Smooth muscle cell (in vitro differentiated cells): ENCODE measurements around the gene CLDN34. TPM values are rescaled to one million over a fixed set of nuclear protein-coding genes. Genes with fewer than 3 reads are reported as not detected.

Experiments used
- DNase-seq: peaks from one replicate; lab custom pipeline; 2025; ENCODE audit not compliant: unreplicated experiment; lab: John Stamatoyannopoulos, UW
- H2AFZ ChIP-seq: fragments of 200-600 bp; sonication (generic); 2 replicates; pipeline ENCODE4 v1.6.0; 2016; ENCODE audit warnings: antibody characterized with exemption, low read depth, mild to moderate bottlenecking
- H3F3A ChIP-seq: fragments of 200-600 bp; sonication (generic); 2 replicates; pipeline ENCODE4 v1.6.0; 2017; ENCODE audit warnings: antibody characterized with exemption, low read depth
- H3K27ac ChIP-seq: fragments of 200-600 bp; sonication (generic); 2 replicates; pipeline ENCODE4 v1.5.1; 2016; ENCODE audit warnings: low read depth, mild to moderate bottlenecking
- H3K27me3 ChIP-seq: fragments of 200-600 bp; sonication (generic); 2 replicates; pipeline ENCODE4 v1.6.1; 2016; ENCODE audit warnings: low read depth, mild to moderate bottlenecking
- H3K36me3 ChIP-seq: fragments of 200-600 bp; sonication (generic); 2 replicates; pipeline ENCODE4 v1.5.1; 2016; ENCODE audit warnings: low read depth
- H3K4me1 ChIP-seq: fragments of 200-600 bp; sonication (generic); 2 replicates; pipeline ENCODE4 v1.5.1; 2016; ENCODE audit warnings: low read depth
- H3K4me2 ChIP-seq: fragments of 200-600 bp; sonication (generic); 2 replicates; pipeline ENCODE4 v1.6.0; 2016; ENCODE audit warnings: mild to moderate bottlenecking
- H3K4me3 ChIP-seq: fragments of 200-600 bp; sonication (generic); 2 replicates; pipeline ENCODE4 v1.5.1; 2016; ENCODE audit warnings: mild to moderate bottlenecking
- H3K79me2 ChIP-seq: fragments of 200-600 bp; sonication (generic); 2 replicates; pipeline ENCODE4 v1.6.0; 2016; ENCODE audit warnings: low read depth, mild to moderate bottlenecking
- H3K9ac ChIP-seq: fragments of 200-600 bp; sonication (generic); 2 replicates; pipeline ENCODE4 v1.6.0; 2016; ENCODE audit warnings: low read depth
- H3K9me3 ChIP-seq: fragments of 200-600 bp; sonication (generic); replicated peaks from 2 replicates; pipeline ENCODE4 v1.5.1; 2016; ENCODE audit warnings: low read depth
- H4K20me1 ChIP-seq: fragments of 200-600 bp; sonication (generic); 2 replicates; pipeline ENCODE4 v1.6.0; 2016; ENCODE audit warnings: low read depth
- WGBS: methylation state at CpG from one replicate; pipeline ENCODE4 v1.1.7; 2016; ENCODE audit warnings: low lambda C conversion rate; 5-methylcytosine and 5-hydroxymethylcytosine counted together
- polyA plus RNA-seq: library from polyadenylated mRNA; unstranded; fragments of >200 nt; fragmentation: Nextera tagmentation; extraction: Ambion mirVana; gene quantifications from 2 replicates; pipeline ENCODE4 v1.2.1, GENCODE V29; 2016
- total RNA-seq: library from RNA; depleted of rRNA; stranded (reverse); fragments of >200 nt; gene quantifications from 2 replicates; pipeline ENCODE4 v1.2.3, GENCODE V29; 2014
- TF ChIP-seq, protein P1 (sequence below): fragments of 200-600 bp; sonication (generic); IDR thresholded peaks from 2 replicates; pipeline ENCODE4 v1.5.1; 2017; ENCODE audit warnings: borderline replicate concordance, mild to moderate bottlenecking, antibody characterized with exemption; ENCODE audit not compliant: insufficient read depth, poor library complexity, severe bottlenecking

The CLDN34 gene
- total and polyA plus RNA-seq, 2 experiments from 2014 or later, result 1.0 TPM; not detected in 1

DNA sequence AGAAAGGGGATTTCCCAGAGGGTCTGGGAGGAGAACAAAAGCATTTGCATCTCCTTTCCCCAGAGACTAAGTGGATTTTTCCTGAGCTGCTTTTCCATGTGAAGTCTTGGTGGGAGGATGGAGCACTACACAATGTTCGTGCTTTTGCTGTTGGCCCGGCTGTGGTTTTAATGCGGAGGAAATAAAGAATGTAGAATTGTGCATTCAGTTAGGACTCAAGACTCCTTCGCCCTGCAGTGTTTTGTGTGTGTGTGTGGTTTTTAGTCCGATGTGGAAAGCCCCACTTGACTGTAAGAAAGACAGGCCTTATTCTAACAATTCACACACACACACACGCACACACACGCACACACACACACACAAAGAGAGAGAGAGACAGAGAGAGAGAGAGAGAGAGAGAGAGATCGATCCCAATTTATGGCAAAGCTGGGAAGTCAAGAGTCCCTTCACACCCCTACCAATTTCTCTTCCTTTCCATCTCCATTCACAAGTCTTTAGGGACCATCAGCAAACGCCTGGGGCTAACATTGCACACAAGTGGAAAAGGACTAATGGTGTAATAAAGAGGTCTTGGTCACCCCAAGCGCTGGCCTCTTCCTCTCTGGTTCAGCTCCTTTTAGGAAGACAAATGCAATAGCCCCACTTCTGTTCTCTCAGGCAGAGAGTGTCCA is 44.2 kb downstream of the CLDN34 start:
- Histone ChIP-seq H3K79me2 (no peaks in the 10 kb centered on the region), H3K27ac (no peak overlapping the region), H3K9me3 (no peaks in the 10 kb centered on the region), H3K4me1 (no peaks in the 10 kb centered on the region), H3K36me3 (no peaks in the 10 kb centered on the region), H3K4me2 (no peak overlapping the region), H2AFZ (no peak overlapping the region), H4K20me1 (no peaks in the 10 kb centered on the region), H3K27me3 (no peaks in the 10 kb centered on the region), H3K9ac (no peak overlapping the region), H3K4me3 (no peak overlapping the region), H3F3A (no peaks in the 10 kb centered on the region)
- no peak for DNase-seq
- TF ChIP-seq, protein P1, sequence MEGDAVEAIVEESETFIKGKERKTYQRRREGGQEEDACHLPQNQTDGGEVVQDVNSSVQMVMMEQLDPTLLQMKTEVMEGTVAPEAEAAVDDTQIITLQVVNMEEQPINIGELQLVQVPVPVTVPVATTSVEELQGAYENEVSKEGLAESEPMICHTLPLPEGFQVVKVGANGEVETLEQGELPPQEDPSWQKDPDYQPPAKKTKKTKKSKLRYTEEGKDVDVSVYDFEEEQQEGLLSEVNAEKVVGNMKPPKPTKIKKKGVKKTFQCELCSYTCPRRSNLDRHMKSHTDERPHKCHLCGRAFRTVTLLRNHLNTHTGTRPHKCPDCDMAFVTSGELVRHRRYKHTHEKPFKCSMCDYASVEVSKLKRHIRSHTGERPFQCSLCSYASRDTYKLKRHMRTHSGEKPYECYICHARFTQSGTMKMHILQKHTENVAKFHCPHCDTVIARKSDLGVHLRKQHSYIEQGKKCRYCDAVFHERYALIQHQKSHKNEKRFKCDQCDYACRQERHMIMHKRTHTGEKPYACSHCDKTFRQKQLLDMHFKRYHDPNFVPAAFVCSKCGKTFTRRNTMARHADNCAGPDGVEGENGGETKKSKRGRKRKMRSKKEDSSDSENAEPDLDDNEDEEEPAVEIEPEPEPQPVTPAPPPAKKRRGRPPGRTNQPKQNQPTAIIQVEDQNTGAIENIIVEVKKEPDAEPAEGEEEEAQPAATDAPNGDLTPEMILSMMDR, result no peak
- WGBS, result 53% methylated on average over 10 of the region's 10 CpGs

DNA sequence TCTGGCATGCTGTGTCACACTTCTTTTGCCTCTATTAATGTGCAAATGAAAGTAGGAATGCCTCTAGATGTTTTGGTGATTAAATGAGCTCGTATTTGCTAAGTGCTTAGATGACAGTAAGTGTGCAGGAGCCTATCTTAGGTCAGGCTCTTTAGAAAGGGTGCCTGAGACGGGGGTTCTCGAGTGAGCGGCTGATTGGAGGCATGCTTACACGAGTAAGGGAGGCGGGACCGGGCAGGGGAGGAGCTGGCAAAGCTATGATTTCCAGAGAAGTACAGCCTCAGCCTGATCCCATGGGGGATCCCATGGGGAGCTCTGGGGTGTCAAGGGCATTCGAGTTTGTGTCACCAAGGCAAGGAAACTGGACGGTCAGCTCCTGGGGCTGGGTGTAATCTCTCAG is 44.8 kb downstream of the CLDN34 start:
- DNase-seq, result no peak
- Histone ChIP-seq H3K4me2 (no peak overlapping the region), H3K27ac (no peak overlapping the region), H3K4me3 (no peak overlapping the region), H3F3A (peaks cover 3% of the 10 kb centered on the region), H3K36me3 (no peaks in the 10 kb centered on the region), H3K4me1 (no peaks in the 10 kb centered on the region), H3K9me3 (no peaks in the 10 kb centered on the region), H3K79me2 (peaks cover under 1% of the 10 kb centered on the region), H2AFZ (no peak overlapping the region), H3K27me3 (no peaks in the 10 kb centered on the region), H4K20me1 (peaks cover 4% of the 10 kb centered on the region), H3K9ac (no peak overlapping the region)
- WGBS, result 42% methylated on average over 8 of the region's 9 CpGs
- TF ChIP-seq, protein P1, result no peak

DNA sequence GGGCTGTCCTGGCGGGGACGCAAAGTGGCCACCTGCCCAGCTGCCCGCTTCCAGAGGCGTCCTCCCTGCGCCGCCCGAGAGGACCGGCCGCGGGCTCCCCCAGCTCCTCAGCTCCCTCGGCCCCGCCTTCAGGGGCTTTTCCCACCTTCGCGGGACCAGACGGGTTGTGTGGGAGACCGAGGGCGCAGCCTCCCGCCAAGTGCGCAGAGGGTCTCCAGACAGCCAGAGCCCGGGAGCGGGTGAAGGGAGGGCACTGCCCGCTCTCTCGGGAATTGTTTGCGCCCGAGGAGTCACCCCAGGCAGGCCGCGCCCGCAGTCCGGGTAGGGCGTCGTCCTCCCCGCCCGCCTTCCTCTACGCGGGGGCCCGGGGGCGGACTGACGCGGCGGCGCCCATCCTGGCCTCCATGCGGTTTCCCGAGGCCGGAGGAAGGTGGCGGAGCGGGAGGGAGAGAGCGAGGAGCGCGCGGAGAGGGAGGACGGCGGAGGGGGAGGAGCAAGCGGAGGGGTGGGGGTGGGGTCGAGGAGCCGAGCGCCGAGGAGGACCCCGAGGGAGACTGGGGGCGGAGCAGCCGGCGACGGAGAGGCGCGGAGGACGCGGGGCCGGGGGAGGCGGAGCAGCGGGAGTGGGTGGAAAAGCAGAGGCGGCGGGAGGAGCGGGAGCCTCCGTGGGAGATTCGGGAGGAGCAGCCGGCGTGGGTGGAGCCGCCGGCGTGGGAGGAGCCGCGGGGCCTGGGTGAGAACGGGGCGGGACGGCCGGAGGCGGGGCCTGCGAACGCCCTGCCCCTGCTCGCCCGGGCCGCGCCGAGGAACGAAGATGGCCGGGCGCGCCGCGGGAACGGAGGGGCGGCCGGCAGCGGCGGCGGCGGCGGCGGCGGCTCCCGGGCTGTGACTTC is 47.5 kb downstream of the CLDN34 start:
- peak; percentile 60 for DNase-seq
- WGBS, result 38% methylated on average over 63 of the region's 110 CpGs
- H3K4me2 ChIP-seq, result peak overlapping the region; percentile 76
- H3K79me2 ChIP-seq, result peaks cover 12% of the 10 kb centered on the region
- H3K27ac ChIP-seq, result no peak overlapping the region
- no peaks in the 10 kb centered on the region for H3K27me3 ChIP-seq
- no peaks in the 10 kb centered on the region for H3K9me3 ChIP-seq
- H3K9ac ChIP-seq, result no peak overlapping the region
- H3K4me3 ChIP-seq, result peak overlapping the region; percentile 33
- no peak overlapping the region for H2AFZ ChIP-seq
- H3F3A ChIP-seq, result peaks cover 7% of the 10 kb centered on the region
- peaks cover 23% of the 10 kb centered on the region for H4K20me1 ChIP-seq
- no peaks in the 10 kb centered on the region for H3K36me3 ChIP-seq
- peaks cover 8% of the 10 kb centered on the region for H3K4me1 ChIP-seq
- TF ChIP-seq, protein P1, result no peak
